ENCODE measurements around the gene SEMA3G. TPM values are rescaled to one million over a fixed set of nuclear protein-coding genes. Genes with fewer than 3 reads are reported as not detected.

Gene SEMA3G
- total RNA-seq, 2 experiments from 2014 or later: not detected

- intact Hi-C loops (cut with micrococcal nuclease): loop anchor here (2.0 to 5.0 kb wide), 2 partner anchors 18 to 155 kb away; no protein-coding TSS in a partner anchor
- H3K9me3 Mint-ChIP-seq: no peaks in the 10 kb centered on the region
- no peaks in the 10 kb centered on the region for H3K36me3 Mint-ChIP-seq (ENCODE audit: low read depth)
- DNase-seq (peak; percentile 85), ATAC-seq (peak; percentile 82)
- no peak overlapping the region for H3K27ac Mint-ChIP-seq
- no peak overlapping the region for H3K4me3 Mint-ChIP-seq
- peaks cover 4% of the 10 kb centered on the region for H3K4me1 Mint-ChIP-seq (ENCODE audit: low read depth)
- CTCF ChIA-PET: interaction anchor here (0.6 to 6.8 kb wide), 30 partner anchors 10 to 472 kb away, joined by 3 to 111 read pairs (median 4); partner anchors contain the start of genes ABHD14A, DUSP7, NISCH and TLR9
- POLR2A ChIA-PET: interaction anchor here (1.3 to 1.5 kb wide), 2 partner anchors 10 to 19 kb away, joined by 6 to 7 read pairs; no protein-coding TSS in a partner anchor
- no peaks in the 10 kb centered on the region for H3K27me3 Mint-ChIP-seq
- peak; percentile 100 for TF ChIP-seq CTCF (IDR thresholded peaks at IDR 0.05)
Measured at GRCh38 chr3:52446631-52447511, 2.0 kb upstream of the SEMA3G start.

GRCh38 chr3:52446042-52446441 is 1.1 kb upstream of the SEMA3G start:
- intact Hi-C loops (cut with micrococcal nuclease): loop anchor here (2.0 to 5.0 kb wide), 2 partner anchors 17 to 154 kb away; no protein-coding TSS in a partner anchor
- Mint-ChIP-seq H3K4me1 (ENCODE audit: low read depth) (peaks cover 4% of the 10 kb centered on the region), H3K4me3 (no peak overlapping the region), H3K9me3 (no peaks in the 10 kb centered on the region), H3K27me3 (no peaks in the 10 kb centered on the region), H3K36me3 (ENCODE audit: low read depth) (no peaks in the 10 kb centered on the region), H3K27ac (no peak overlapping the region)
- ChIA-PET CTCF (interaction anchor here (0.6 to 6.8 kb wide), 27 partner anchors 11 to 646 kb away, joined by 3 to 111 read pairs (median 4); partner anchors contain the start of genes ABHD14A, DUSP7, NISCH and TNNC1), POLR2A (interaction anchor here (1.1 to 1.6 kb wide), 3 partner anchors 8 to 18 kb away, joined by 3 to 6 read pairs (median 6); partner anchors contain the start of gene TNNC1)
- DNase-seq (no peak), ATAC-seq (no peak)
- TF ChIP-seq CTCF (IDR thresholded peaks at IDR 0.05): no peak

- Mint-ChIP-seq H3K9me3 (no peaks in the 10 kb centered on the region), H3K27me3 (no peaks in the 10 kb centered on the region), H3K36me3 (ENCODE audit: low read depth) (no peaks in the 10 kb centered on the region), H3K27ac (no peak overlapping the region), H3K4me3 (no peak overlapping the region), H3K4me1 (ENCODE audit: low read depth) (peaks cover 4% of the 10 kb centered on the region)
- CTCF ChIA-PET: interaction anchor here (1.3 to 6.8 kb wide), 5 partner anchors 13 to 104 kb away, joined by 3 to 111 read pairs (median 66); partner anchors contain the start of genes NISCH and TNNC1
- DNase-seq (no peak), ATAC-seq (no peak)
- TF ChIP-seq CTCF (IDR thresholded peaks at IDR 0.05): no peak
- intact Hi-C loops (cut with micrococcal nuclease): no loop called here
- POLR2A ChIA-PET: interaction anchor here (1.3 kb wide), 1 partner anchor 11 kb away, joined by 3 read pairs; no protein-coding TSS in a partner anchor
Measured at GRCh38 chr3:52443791-52444687, 864 bp downstream of the SEMA3G start.

GRCh38 chr3:52443268-52443610 is 1.7 kb downstream of the SEMA3G start:
- no peak overlapping the region for H3K4me3 Mint-ChIP-seq
- intact Hi-C loops (cut with micrococcal nuclease): no loop called here
- no peak for TF ChIP-seq CTCF (IDR thresholded peaks at IDR 0.05)
- POLR2A ChIA-PET: interaction anchor here (1.3 kb wide), 1 partner anchor 10 kb away, joined by 3 read pairs; no protein-coding TSS in a partner anchor
- ATAC-seq (no peak), DNase-seq (no peak)
- H3K27ac Mint-ChIP-seq: no peak overlapping the region
- peaks cover 4% of the 10 kb centered on the region for H3K4me1 Mint-ChIP-seq (ENCODE audit: low read depth)
- H3K27me3 Mint-ChIP-seq: no peaks in the 10 kb centered on the region
- no peaks in the 10 kb centered on the region for H3K36me3 Mint-ChIP-seq (ENCODE audit: low read depth)
- no peaks in the 10 kb centered on the region for H3K9me3 Mint-ChIP-seq
- CTCF ChIA-PET: interaction anchor here (1.5 kb wide), 1 partner anchor 104 kb away, joined by 4 read pairs; no protein-coding TSS in a partner anchor

Data from activated CD8-positive, alpha-beta T cell treated with anti-CD3 and anti-CD28 coated beads for 36 hours (primary cell).